GM18867 (cell line): ENCODE results near the gene SPINK5.

Experiments used
- ATAC-seq: cut with Tn5 transposase; IDR thresholded peaks from one replicate; pipeline ENCODE4 v1.9.1; 2021; ENCODE audit warnings: mild to moderate bottlenecking, moderate library complexity; ENCODE audit not compliant: unreplicated experiment

SPINK5 gene

DNA sequence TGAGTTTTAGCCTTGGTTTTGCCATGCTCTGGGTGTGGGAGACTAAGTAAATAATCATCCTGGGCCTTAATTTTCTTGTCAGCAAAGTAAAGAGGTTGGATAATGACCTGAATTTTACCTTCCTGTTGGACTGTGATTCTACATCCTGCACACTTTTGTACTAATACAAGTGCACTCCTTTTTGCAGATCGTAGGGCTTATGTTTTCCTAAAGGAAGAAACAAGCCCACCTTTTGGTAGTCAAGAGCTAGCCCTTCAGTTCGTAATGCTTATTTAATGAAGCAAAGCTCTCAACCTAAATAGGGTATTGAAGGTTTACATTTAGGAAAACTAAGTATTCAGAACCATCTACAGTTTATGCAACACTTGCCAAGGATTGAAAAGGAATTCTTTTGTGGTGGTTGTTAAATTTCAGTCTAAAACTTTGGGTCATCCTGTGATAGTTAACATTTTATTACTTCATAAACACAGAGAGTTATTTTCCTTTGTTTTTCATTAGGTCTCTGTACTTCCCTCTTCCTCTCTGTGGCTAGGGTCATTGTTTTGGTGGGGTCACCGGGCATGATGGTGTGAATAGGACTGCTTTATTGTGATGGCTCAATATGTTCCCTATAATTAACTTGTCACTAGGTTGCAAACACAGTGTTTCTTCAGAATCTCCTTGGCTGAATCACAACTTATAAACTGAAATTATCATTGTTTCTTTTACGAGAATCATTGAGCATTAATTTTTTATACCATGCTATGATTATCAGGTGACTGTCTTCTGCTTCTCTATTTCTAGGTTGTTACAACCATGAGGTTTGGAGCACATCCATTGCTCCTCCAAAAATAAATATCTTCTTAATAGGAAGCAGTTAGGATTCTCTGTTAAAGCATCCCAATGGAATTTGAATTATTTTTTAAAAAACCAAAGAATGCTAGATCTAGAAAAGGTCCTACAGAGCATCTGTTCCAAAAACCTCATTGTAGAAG, 28.5 kb downstream of the SPINK5 start:
- ATAC-seq = no peak

- ATAC-seq = no peak
These were observed 30.6 kb downstream of the SPINK5 start for GRCh38 chr5:148094336-148094735.

- no peak for ATAC-seq
These were observed 40.4 kb downstream of the SPINK5 start for GRCh38 chr5:148104226-148104625.

DNA sequence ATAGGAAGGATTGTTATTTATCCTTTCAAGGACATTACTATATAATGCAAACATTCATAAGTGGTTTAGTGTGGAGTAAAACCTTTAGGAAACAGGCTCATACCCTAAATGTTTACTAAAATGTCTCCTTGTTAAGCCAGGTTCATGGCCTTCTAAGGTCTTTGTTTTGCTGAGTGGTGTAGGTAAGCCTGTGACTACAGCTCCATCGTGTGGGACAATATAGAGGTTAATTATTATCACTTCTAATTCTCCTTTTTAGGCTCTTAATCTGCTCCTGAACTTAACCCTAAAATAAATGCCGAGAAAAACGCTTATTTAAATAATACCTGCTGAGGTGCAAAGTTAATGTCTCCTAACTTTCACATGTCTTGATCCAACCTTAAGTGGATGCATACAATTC, 43.8 kb downstream of the SPINK5 start:
- no peak for ATAC-seq

DNA sequence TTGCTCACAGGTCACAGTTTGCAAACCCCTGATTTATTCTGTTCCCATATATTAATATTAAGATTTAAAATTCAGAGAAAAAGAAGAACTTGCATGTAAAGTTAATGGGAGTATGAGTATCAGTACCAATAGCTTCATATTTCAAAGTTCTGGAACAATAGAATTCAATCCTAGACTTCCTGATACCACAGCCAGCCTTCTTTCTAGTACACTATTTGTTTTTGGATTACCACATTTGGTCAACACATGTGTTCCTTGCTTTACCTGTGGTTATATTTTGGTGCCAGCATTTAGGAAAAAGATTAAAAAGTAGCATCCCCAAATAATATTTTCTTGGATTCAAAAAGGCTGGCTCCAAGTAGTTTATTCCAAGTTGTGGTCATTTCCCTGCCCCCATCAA, 49.5 kb downstream of the SPINK5 start:
- no peak for ATAC-seq

GRCh38 chr5:148120317-148120716, 56.5 kb downstream of the SPINK5 start:
- ATAC-seq = no peak

DNA sequence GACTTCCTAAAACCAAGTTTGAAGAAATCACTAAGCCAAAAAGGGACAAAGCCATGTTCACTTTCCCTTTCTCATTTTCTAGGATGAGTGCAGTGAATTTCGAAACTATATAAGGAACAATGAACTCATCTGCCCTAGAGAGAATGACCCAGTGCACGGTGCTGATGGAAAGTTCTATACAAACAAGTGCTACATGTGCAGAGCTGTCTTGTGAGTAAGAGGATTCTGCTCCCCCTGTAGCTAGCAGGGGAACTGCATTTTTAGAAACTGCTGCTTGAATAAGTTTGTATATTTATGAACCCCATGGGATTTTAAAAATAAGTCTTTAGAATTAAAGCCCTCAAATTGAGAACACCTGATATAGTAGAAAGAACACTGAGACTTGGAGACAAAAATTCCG, 61.9 kb downstream of the SPINK5 start:
- ATAC-seq = no peak

GRCh38 chr5:148135091-148136048, 71.6 kb downstream of the SPINK5 start:
- no peak for ATAC-seq

DNA sequence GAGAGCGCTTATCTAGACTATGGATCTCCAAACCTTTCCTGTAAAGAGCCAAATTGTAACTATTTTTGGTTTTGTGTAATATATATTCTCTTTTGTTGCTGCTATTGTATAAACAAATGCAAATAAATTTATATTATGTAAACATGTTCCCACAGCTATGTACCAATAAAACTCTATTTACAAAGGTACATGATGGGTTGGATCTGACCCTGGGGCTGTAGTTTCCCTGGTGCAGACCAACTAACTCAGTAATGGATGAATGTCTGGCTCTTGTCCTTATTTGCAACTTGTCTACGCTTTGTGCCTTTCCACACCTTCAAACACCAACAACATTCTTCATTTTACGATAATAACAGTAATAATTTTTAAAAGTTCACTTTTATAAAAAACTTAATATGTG, 77.1 kb downstream of the SPINK5 start:
- no peak for ATAC-seq

DNA sequence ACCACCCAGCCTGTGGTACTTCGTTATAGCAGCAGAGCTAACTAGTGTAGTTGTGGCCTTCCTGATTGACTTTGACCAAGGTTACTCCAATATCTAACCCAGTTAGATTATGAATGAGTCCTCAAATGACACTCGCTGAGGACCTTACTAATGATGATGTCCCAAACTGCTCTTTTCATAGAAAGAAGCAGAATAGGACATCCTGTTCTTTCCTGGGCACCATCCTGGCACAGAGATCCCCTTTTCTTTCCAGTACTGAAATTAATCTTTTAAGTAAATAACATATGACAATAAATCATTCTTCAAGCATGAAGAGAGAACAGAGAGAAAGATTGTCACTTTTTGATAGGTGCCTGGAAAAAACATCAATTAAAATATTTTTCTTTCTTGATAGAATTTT, 77.9 kb downstream of the SPINK5 start:
- no peak for ATAC-seq

DNA sequence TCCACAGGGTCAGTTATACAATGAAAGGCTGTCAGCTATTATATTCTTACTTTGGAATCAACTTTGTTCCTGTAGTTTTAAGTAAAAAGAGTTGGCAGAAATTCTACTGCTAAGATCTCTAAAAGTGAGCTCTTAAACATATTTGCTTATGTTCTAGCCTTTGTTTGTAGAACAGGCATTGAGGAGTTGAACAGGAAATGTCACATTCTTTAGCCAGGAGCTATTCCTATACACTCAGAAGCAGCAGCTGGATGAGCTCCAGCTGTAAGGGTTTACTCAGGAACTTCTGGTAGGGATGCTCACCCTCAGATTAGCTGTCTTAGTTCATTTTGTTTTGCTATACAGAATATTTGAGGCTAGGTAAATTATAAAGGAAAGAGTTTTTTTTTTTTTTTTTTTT, 82.1 kb downstream of the SPINK5 start:
- ATAC-seq = no peak

GRCh38 chr5:148146487-148146886, 82.7 kb downstream of the SPINK5 start:
- no peak for ATAC-seq

DNA sequence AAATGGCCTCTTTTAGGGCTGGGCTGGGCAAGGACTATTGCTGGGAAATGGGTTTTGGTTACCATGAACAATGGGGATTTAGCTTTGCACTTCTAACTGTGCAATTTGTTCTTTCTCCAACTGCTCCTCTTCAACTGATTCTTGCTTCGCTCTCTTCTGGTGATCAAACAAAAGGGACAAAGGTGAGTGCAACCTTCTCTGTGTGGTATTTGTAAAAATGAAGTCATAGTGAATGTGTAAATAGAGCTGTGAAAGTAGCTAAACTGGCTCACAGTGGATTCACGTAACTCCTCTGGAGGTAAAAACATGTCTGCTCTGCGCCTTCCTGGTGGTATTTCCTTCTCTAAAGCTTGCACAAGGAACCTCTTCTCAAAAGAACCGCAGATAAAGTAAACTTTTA, 83.6 kb downstream of the SPINK5 start:
- no peak for ATAC-seq

GRCh38 chr5:148151872-148152271, 88.1 kb downstream of the SPINK5 start:
- no peak for ATAC-seq

DNA sequence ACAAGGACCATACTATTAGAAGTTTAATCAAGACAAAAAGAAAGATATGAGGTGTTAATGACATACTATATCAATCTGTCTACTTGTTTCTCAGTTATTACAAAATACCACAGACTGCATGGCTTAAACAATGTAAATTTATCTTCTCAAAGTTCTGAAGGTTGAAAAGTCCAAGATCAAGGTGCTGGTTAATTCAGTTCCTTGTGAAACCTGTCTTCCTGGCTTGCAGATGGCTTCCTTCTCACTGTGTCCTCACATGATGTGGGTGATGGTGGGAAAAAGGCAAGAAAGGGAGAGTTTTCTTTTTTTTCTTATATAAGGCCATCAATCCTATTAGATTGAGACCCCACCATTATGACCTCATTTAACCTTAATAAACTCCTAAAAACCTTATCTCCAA, 89.0 kb downstream of the SPINK5 start:
- no peak for ATAC-seq

GRCh38 chr5:148156609-148157008, 92.8 kb downstream of the SPINK5 start:
- no peak for ATAC-seq

GRCh38 chr5:148162038-148162437, 98.3 kb downstream of the SPINK5 start:
- ATAC-seq = peak; percentile 28

DNA sequence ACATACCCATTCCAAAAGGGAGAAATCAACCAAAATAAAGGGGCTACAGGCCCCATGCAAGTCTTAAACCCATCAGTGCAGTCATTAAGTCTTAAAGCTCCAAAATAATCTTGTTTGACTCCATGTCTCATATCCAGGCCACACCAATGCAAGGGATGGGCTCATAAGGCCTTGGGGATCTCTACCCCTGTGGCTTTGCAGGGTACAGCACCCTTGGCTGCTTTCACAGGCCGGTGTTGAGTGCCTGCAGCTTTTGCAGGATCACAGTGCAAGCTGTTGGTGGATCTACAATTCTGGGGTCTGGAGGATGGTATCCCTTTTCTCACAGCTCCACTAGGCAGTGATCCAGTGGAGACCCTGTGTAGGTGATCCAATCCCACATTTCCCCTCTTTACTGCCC, 99.6 kb downstream of the SPINK5 start:
- ATAC-seq = peak; percentile 43

- no peak for ATAC-seq
These were observed 102.9 kb downstream of the SPINK5 start for GRCh38 chr5:148166550-148167283.

- no peak for ATAC-seq
These were observed 104.5 kb downstream of the SPINK5 start, which contains the start of gene SPINK14 for GRCh38 chr5:148168246-148168645. Gene SPINK14, plus strand, starts transcription at chr5:148168546. Its CDS starts 1,187 bp downstream, at chr5:148169733.

DNA sequence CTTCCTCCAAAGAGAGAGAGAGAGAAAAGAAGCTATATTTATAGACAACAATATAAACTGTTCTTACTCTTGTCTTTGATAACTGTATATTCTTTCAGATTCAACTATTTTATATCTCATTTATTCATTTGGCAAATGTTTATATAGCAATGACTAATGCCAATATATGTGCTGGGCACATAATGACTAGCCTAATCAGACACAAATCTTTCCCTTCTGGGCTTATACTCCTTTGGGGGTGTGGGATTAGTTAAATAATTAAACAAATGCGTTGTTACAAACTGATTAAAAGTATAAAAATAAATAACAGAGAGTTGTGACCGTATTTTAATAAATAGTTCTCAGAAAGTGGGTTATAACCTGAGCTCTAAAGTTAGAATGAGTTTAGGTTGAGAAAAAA, 108.6 kb downstream of the SPINK5 start:
- no peak for ATAC-seq
